ENCODE results near the gene RPL21. TPM values are rescaled to one million over a fixed set of nuclear protein-coding genes. Genes with fewer than 3 reads are reported as not detected.

Gene RPL21
- total RNA-seq, 2 donors from 2014 or later: 424 to 949 TPM

- Histone ChIP-seq H3K27ac (peak overlapping the region in 1 of 2 donors; percentile 22), H3K4me1 (peaks cover 0 to 28% of the 10 kb centered on the region in 2 donors), H3K36me3 (no peaks in the 10 kb centered on the region), H3K27me3 (no peaks in the 10 kb centered on the region), H3K9me3 (no peaks in the 10 kb centered on the region), H3K4me3 (no peak overlapping the region)
- no peak for TF ChIP-seq CTCF (IDR thresholded peaks at IDR 0.05)
- no peak for DNase-seq (ENCODE audit: low spot score)
Measured at GRCh38 chr13:27274631-27275030, 23.3 kb downstream of the RPL21 start.

- H3K36me3 ChIP-seq: no peaks in the 10 kb centered on the region
- H3K4me1 ChIP-seq: peaks cover 0 to 22% of the 10 kb centered on the region in 2 donors
- no peak overlapping the region for H3K4me3 ChIP-seq
- no peak for TF ChIP-seq CTCF (IDR thresholded peaks at IDR 0.05)
- no peak for DNase-seq (ENCODE audit: low spot score)
- H3K27me3 ChIP-seq: no peaks in the 10 kb centered on the region
- no peaks in the 10 kb centered on the region for H3K9me3 ChIP-seq
- no peak overlapping the region for H3K27ac ChIP-seq
Measured at GRCh38 chr13:27276188-27276587, 24.8 kb downstream of the RPL21 start.

DNA sequence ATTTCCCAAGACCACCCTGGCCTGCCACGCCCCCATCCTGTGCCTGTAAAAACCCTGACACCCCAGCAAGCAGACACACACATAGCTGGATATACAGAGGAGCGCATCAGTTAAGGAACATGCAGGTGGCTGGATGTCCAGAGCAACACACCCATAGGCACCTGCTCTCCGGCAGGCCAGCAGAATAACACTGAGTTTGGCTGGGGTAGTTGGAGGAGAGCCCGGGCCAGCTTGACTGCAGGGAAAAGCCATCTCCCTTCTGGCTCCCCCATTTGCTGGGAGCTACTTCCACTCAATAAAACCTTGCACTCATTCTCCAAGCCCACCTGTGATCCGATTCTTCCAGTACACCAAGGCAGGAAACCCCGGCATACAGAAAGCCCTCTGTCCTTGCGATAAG is 28.1 kb downstream of the RPL21 start:
- H3K4me1 ChIP-seq: no peaks in the 10 kb centered on the region
- no peak for TF ChIP-seq CTCF (IDR thresholded peaks at IDR 0.05)
- no peaks in the 10 kb centered on the region for H3K27me3 ChIP-seq
- H3K9me3 ChIP-seq: no peaks in the 10 kb centered on the region
- no peaks in the 10 kb centered on the region for H3K36me3 ChIP-seq
- H3K27ac ChIP-seq: no peak overlapping the region
- DNase-seq (ENCODE audit: low spot score): no peak
- no peak overlapping the region for H3K4me3 ChIP-seq

DNA sequence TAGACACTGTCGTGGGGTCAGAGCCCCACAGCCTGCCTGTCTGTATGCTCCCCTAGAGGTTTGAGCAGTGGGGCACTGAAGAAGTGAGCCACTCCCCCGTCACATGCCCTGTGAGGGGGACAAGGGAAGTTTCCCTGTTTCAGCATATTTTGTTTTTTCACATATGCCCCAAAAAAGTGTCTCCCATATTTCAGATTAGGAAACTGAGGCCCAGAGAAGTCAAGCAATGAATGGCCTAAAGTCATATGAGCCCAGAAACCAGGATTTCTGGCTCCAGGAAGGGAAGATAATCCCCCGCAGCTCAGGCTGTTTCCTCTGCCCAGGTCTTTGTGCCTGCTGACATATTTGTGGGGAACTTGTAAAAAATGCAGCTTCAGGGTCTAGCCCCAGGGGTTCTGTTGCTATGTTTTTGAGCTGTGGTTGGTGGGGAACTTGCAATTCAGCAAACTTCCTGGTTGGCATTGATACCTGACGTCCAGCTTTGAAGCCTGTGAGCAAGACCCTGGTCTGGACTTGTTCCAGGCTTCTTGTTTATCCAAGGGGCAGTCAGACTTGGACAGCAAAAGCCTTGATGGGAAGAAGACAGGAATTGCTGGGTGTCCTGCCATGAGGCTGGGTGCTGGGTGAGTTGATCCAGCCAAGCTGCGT is 28.8 kb downstream of the RPL21 start:
- TF ChIP-seq CTCF (IDR thresholded peaks at IDR 0.05): no peak
- Histone ChIP-seq H3K4me3 (no peak overlapping the region), H3K27ac (no peak overlapping the region), H3K4me1 (no peaks in the 10 kb centered on the region), H3K27me3 (no peaks in the 10 kb centered on the region), H3K9me3 (no peaks in the 10 kb centered on the region), H3K36me3 (no peaks in the 10 kb centered on the region)
- no peak for DNase-seq (ENCODE audit: low spot score)

DNA sequence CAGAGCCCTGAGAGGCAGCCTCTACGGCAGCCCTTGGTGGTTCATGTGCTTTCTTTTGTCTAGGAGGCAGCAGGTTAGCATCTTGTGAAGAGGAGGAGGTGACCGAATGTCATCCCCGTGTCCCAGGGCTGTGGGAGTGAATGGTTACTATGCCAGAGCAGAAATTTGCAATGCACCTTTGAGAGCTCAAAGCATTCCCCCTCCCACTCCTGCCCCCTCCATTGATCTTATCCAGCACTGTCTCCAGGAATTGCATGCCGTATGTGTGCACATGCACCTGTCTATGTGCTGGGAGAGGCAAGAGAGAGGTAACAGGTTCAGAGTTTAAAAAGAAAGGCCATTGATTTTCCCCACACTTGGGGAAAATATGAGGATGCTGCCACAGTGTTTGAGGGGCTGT is 29.5 kb downstream of the RPL21 start:
- no peaks in the 10 kb centered on the region for H3K9me3 ChIP-seq
- no peak for DNase-seq (ENCODE audit: low spot score)
- H3K27me3 ChIP-seq: no peaks in the 10 kb centered on the region
- H3K4me3 ChIP-seq: no peak overlapping the region
- no peaks in the 10 kb centered on the region for H3K4me1 ChIP-seq
- TF ChIP-seq CTCF (IDR thresholded peaks at IDR 0.05): no peak
- no peaks in the 10 kb centered on the region for H3K36me3 ChIP-seq
- no peak overlapping the region for H3K27ac ChIP-seq

DNA sequence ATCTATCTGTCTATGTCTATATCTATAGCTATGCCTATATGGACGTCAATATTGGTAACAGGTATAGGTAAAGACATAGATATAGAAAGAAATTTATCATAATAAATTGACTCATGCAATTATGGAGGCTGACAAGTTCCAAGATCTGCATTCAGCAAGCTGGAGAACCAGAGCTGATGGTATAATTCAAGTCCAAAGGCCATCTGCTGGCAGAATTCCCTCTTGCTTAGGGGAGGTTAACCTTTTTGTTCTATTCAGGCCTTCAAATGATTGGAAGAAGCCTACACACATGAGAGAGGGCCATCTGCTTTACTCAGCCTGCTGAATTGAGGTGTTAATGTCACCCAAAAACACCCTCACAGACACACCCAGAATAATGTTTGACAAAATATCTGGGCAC is 30.1 kb downstream of the RPL21 start:
- no peaks in the 10 kb centered on the region for H3K9me3 ChIP-seq
- H3K36me3 ChIP-seq: no peaks in the 10 kb centered on the region
- no peak for TF ChIP-seq CTCF (IDR thresholded peaks at IDR 0.05)

More for the DNA sequence above, 30.1 kb downstream of the RPL21 start:
- no peaks in the 10 kb centered on the region for H3K4me1 ChIP-seq
- no peak overlapping the region for H3K27ac ChIP-seq
- no peak for DNase-seq (ENCODE audit: low spot score)
- H3K27me3 ChIP-seq: no peaks in the 10 kb centered on the region
- no peak overlapping the region for H3K4me3 ChIP-seq
